GM12801 (cell line): ENCODE data around the gene CD151.

Source experiments
- TF ChIP-seq, protein P1 (sequence below): IDR thresholded peaks from one replicate; pipeline ENCODE4 v1.5.1; 2011; ENCODE audit warnings: control low read depth; ENCODE audit not compliant: insufficient read length; ENCODE audit errors: extremely low read depth

Gene CD151

DNA sequence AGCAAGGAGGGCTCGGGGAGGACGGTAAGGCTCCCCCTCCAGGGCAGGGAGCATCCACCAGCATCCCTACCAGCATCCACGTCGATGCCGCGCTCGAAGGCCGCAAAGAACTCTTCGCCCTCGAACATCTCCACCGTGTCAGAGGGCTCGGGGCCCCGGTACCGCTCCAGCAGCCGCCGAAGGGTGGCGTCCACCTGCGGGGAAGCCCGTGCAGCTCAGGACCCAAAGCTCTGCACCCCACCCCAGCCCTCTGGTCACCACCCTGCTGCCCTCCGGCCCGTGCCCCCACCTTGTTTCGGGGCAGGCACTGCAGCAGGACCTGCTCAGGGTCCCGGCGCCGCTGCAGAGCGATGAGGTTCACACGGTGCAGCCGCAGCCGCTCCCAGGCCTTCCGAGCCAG lies 32.3 kb upstream of the CD151 start:
- TF ChIP-seq, protein P1, sequence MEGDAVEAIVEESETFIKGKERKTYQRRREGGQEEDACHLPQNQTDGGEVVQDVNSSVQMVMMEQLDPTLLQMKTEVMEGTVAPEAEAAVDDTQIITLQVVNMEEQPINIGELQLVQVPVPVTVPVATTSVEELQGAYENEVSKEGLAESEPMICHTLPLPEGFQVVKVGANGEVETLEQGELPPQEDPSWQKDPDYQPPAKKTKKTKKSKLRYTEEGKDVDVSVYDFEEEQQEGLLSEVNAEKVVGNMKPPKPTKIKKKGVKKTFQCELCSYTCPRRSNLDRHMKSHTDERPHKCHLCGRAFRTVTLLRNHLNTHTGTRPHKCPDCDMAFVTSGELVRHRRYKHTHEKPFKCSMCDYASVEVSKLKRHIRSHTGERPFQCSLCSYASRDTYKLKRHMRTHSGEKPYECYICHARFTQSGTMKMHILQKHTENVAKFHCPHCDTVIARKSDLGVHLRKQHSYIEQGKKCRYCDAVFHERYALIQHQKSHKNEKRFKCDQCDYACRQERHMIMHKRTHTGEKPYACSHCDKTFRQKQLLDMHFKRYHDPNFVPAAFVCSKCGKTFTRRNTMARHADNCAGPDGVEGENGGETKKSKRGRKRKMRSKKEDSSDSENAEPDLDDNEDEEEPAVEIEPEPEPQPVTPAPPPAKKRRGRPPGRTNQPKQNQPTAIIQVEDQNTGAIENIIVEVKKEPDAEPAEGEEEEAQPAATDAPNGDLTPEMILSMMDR, result no peak

DNA sequence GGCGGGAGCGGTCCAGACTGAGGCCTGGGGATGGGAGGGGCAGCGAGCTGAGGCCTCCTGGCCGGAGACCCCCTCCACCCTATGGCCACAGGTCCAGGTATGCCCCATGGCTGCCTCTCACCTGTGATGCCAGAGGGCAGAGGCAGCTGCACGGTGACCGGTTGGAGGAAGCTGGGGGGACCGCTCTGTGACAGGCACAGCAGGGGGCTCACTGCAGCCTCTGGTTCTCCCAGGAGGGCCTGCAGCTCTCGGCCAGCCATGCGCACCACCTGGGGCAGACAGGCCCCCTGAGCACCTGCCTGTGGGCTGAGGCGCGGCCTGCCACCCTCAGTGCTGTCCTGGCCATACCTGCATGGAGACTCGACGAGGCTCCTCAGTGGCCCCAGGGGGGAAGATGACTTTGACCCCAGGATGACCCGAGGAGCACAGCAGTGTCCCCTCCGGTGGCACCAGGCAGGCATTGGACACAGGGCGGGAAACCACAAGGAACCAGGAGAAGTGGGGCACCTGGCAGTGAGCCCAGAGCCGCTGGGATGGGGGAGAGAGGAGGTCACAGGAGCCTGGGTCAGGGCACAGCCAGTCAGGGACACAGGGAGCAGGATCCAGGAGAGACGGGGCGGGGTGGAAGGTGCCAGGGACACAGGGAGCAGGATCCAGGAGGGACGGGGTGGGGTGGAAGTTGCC lies 31.5 kb upstream of the CD151 start:
- TF ChIP-seq, protein P1, result no peak

DNA sequence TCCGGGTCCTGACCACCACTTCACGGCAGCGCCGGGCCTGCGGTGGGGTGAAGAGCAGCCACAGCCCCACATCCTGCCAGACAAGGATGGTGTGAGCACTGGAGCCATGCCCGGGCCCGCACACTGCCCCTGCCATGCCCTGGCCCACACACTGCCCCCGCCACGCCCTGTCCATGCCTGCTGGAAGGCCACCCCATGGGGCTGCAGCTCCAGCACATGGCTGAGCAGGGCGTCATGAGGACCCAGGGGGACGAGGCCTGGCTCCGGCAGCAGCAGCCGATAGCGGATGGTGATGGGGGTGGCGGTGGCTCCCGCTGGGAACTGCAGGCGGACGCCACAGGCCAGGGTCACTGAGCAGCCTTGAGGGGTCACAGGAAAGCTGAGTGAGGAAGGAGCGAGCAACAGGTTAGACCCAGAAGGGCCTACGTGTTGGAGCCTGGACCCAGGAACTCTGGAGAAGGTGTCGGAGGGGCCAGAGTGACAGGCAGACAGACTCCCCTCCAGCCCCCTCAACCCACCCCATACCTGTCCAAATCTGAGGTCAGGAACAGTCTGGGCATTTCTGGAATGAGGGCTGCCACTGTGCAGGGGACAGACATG lies 30.6 kb upstream of the CD151 start:
- TF ChIP-seq, protein P1, result no peak

DNA sequence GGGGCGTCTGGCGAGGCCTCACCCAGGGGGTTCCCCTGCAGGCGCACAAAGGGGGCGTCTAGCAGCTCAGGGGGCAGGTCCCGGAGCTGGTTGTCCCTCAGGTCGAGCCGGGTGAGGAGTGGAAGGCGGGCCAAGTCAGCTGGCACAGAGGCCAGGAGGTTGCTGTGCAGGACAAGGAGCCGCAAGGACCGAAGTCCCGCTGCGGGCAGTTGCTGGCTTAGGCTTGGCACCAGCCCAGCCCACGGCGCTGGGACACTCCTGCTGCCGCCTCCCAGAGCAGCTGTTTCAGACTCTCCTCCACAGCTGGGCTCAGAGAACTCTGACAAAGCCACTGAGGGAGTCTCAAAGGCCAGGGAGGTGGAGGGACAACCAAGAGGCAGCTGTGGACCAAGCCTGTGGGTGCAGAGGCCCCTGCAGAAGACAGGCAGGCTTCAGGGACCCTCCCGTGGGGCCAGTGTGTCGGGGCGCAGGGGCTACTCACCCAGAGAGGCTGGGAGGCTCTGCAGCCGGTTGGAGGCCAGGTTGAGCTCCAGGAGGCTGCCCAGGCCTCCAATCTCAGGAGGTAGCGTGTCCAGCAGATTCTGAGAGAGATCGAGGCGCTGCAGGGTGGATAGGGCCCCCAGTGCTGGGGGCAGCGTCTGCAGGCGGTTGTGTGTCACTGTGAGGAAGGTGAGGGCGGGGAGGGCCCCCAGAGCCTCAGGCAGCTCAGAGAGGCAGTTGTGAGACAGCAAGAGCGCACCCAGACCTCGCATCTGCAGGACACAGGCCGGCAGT lies 29.9 kb upstream of the CD151 start:
- TF ChIP-seq, protein P1, result no peak

DNA sequence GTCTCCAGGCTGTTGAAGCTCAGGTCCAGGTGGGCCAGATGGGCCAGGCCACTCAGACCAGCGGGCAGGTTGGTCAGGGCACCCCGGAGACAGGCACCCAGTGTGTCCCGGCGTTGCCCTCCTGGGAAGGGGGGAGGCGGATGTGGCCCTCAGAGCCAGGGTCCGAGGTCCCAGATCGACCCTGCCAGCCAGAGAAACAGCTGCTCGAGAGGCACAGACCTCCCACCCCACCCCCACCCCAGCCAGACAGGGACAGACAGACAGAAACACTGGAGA lies 29.3 kb upstream of the CD151 start:
- TF ChIP-seq, protein P1, result no peak

DNA sequence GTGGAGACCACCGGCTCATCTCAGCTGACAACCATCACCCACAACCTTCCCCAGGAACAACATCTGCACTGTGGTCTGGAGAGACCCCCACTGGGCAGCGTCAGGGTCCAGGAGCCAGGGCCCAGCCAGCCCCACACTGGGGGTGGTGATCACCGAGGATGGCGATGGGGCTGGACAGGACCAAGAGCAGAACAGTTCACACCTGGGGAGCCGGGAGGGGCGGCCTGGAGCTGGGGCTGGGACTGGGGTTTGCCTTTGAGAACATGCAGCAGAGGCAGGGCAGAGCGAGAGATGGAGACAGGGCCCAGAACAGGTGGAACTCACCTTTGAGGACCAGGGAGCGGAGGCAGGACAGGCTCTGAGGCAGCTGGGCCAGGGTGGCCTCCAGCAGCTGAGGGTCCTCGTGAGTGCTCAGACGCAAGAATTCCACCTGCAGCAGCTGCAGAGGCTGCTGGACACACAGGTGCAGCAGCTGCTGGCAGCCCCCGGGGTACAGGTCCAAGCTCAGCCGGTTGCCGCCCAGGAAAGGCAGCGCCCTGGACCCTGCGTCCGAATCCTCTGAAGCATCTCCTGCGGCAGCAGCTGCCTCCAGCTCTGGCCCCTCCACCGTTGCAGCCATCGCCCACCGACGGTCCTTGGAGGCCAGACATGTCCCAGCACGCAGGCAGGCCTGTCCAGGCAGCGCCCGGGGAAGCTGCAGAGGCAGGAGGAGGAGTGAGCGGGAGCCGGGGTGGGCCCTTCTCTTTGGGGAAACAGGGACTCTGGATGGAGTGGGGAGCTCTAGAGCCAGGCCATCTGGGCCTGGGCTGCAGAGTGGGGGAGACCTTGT lies 28.8 kb upstream of the CD151 start:
- TF ChIP-seq, protein P1, result no peak

DNA sequence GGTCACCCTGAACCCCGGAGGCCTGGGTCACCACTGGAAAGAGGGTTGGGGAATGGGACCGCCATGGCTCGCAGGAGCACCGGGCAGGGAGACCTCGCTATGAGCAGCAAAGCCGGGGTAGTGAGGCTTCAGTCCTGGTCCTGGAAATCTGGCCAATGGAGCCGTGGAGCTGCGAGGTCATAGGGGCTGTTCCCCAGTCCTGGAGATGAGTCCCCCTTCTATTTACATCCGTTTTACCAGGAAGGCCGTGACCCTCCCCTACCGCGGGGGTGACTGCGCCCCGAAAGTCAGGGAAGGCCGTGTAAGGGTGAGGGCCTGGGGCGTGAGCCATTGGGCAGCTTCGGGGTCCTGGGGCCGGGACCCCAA lies 28.2 kb upstream of the CD151 start:
- TF ChIP-seq, protein P1, result no peak
